ENCODE measurements around the gene IRF7. TPM values are rescaled to one million over a fixed set of nuclear protein-coding genes. Genes with fewer than 3 reads are reported as not detected.

Gene IRF7
- total RNA-seq, 4 donors from 2014 or later = 11.3 to 39.6 (median 14.2) TPM

DNA sequence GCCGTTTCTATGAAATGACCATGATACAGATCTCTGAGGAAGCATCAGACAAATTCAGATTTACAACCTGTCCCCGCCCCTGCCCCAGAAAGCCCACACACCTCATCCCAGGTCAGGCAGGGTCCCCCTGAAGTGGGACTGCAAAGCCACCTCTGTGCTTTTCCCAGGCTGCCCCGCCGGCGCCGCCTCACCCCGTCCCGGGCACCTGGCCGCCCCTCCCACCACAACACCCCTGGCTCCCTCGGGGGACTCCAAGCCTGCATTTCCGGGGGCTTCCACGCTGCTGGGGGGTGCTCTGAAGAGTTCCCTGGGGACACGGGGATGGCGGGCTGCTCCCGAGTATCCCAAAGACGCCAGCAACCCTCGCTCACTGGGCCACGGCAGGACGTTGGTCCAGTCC lies 44.5 kb upstream of the IRF7 start:
- Histone ChIP-seq H3K36me3 (peaks cover 16 to 75% (median 59%) of the 10 kb centered on the region in 4 donors), H3K4me1 (peaks cover 0 to 9% (median 3%) of the 10 kb centered on the region in 4 donors), H3K27ac (replicated peaks in 1 of 4) (no peak overlapping the region), H3K27me3 (no peaks in the 10 kb centered on the region), H3K9me3 (no peaks in the 10 kb centered on the region), H3K4me3 (no peak overlapping the region)
- intact Hi-C loops (cut with DNase I) = no loop called here
- WGBS = 89% methylated on average over 17 of the region's 19 CpGs
- no peak for DNase-seq (ENCODE audit: extremely low spot score)
- TF ChIP-seq POLR2AphosphoS5 (IDR thresholded peaks at IDR 0.05) (no peak), EP300 (IDR thresholded peaks at IDR 0.05) (no peak), POLR2A (IDR thresholded peaks at IDR 0.05; ENCODE audit: low read depth) (no peak)
- TF ChIP-seq, protein P1, sequence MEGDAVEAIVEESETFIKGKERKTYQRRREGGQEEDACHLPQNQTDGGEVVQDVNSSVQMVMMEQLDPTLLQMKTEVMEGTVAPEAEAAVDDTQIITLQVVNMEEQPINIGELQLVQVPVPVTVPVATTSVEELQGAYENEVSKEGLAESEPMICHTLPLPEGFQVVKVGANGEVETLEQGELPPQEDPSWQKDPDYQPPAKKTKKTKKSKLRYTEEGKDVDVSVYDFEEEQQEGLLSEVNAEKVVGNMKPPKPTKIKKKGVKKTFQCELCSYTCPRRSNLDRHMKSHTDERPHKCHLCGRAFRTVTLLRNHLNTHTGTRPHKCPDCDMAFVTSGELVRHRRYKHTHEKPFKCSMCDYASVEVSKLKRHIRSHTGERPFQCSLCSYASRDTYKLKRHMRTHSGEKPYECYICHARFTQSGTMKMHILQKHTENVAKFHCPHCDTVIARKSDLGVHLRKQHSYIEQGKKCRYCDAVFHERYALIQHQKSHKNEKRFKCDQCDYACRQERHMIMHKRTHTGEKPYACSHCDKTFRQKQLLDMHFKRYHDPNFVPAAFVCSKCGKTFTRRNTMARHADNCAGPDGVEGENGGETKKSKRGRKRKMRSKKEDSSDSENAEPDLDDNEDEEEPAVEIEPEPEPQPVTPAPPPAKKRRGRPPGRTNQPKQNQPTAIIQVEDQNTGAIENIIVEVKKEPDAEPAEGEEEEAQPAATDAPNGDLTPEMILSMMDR (IDR thresholded peaks at IDR 0.05) = no peak

DNA sequence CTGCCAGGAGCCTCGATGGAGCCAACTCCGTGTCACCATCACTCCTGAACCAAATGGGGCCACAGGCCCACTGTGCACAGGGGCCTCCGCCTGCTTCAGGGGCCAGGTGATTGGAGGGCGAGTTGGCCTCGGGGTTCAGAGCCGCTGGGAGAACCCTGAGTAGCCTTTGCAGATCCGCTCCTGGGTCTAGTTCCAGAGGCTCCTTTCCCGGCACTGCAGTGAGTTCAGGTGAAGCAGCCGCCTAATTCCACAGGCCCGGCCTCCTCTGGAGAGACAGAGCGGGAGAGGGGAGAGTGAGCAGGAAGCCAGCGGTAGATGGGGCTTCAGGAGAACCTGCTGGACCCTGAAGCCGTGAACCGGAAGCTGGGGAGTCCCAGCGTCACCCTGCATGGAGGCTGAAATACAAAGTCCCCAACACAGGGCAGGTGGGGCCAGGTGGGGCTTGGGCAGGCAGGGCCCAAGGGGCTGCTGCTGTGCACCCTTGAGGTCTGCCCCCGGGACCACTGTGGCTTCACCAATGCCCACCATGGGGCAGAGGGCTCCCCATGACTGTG lies 43.9 kb upstream of the IRF7 start:
- DNase-seq (ENCODE audit: extremely low spot score) = no peak

DNA sequence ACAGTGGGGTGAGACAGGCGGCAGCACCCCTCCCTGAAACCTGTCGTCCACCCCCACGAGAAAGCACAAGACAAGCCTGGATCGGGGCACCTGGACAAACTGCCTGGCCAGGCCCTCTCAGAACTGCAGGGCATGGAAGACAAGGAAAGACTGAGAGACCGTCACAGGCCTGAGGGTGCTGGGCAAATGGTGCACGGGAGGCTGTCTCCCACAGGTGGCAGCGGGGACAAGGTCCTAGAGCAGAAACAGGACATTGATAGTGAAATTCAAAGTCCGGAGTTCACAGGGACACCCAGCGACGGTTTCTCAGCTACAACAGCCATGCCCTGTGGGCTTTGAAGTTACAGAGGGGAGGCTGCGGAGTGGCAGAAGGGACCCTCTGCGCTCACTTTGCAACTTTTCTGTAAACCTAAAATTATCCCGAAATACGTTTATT lies 42.0 kb upstream of the IRF7 start:
- DNase-seq (ENCODE audit: extremely low spot score) = no peak
- Histone ChIP-seq H3K27ac (replicated peaks in 1 of 4) (no peak overlapping the region), H3K27me3 (no peaks in the 10 kb centered on the region), H3K4me3 (no peak overlapping the region), H3K4me1 (peaks cover 0 to 3% (median 0%) of the 10 kb centered on the region in 4 donors), H3K9me3 (no peaks in the 10 kb centered on the region), H3K36me3 (peaks cover 16 to 86% (median 61%) of the 10 kb centered on the region in 4 donors)
- TF ChIP-seq, protein P1 (IDR thresholded peaks at IDR 0.05) = no peak
- TF ChIP-seq EP300 (IDR thresholded peaks at IDR 0.05) (no peak), POLR2A (IDR thresholded peaks at IDR 0.05; ENCODE audit: low read depth) (no peak), POLR2AphosphoS5 (IDR thresholded peaks at IDR 0.05) (no peak)
- WGBS = 92% methylated on average over 14 of the region's 14 CpGs
- intact Hi-C loops (cut with DNase I) = no loop called here

More for the DNA sequence above, 43.9 kb upstream of the IRF7 start:
- Histone ChIP-seq H3K9me3 (no peaks in the 10 kb centered on the region), H3K27ac (replicated peaks in 1 of 4) (no peak overlapping the region), H3K27me3 (no peaks in the 10 kb centered on the region), H3K4me1 (peaks cover 0 to 6% (median 0%) of the 10 kb centered on the region in 4 donors), H3K36me3 (peaks cover 16 to 82% (median 59%) of the 10 kb centered on the region in 4 donors), H3K4me3 (no peak overlapping the region)
- WGBS = 90% methylated on average over 14 of the region's 16 CpGs
- intact Hi-C loops (cut with DNase I) = no loop called here
- no peak for TF ChIP-seq POLR2A (IDR thresholded peaks at IDR 0.05; ENCODE audit: low read depth)
- TF ChIP-seq, protein P1 (IDR thresholded peaks at IDR 0.05) = no peak
- TF ChIP-seq EP300 (IDR thresholded peaks at IDR 0.05) = no peak
- TF ChIP-seq POLR2AphosphoS5 (IDR thresholded peaks at IDR 0.05) = no peak

DNA sequence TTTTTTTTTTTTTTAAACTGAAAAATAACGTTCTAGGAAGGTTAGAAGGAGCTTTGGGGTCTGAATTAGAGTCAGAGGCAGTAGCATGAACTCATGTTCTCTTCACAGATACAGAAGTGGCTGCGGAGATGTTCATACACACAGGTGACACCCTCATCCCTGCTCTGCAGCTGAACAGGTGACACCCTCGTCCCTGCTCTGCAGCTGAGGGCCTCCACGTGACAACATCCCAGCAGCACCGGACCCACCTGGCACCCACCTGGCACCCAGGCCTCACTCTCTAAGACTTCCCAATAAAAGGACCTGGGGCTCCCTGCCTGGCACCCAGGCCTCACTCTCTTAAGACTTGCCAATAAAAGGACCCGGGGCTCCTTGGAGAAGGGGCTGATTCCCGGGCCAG lies 41.1 kb upstream of the IRF7 start:
- H3K27me3 ChIP-seq = no peaks in the 10 kb centered on the region
- no peaks in the 10 kb centered on the region for H3K9me3 ChIP-seq
- intact Hi-C loops (cut with DNase I) = no loop called here
- TF ChIP-seq, protein P1 (IDR thresholded peaks at IDR 0.05) = no peak
- no peak for TF ChIP-seq EP300 (IDR thresholded peaks at IDR 0.05)
- no peak for TF ChIP-seq POLR2AphosphoS5 (IDR thresholded peaks at IDR 0.05)
- no peak for TF ChIP-seq POLR2A (IDR thresholded peaks at IDR 0.05; ENCODE audit: low read depth)
- no peak for DNase-seq (ENCODE audit: extremely low spot score)
- H3K27ac ChIP-seq (replicated peaks in 1 of 4) = no peak overlapping the region
- no peaks in the 10 kb centered on the region for H3K4me1 ChIP-seq
- 80% methylated on average over 7 of the region's 7 CpGs for WGBS
- peaks cover 20 to 80% (median 54%) of the 10 kb centered on the region in 4 donors for H3K36me3 ChIP-seq
- H3K4me3 ChIP-seq = no peak overlapping the region

DNA sequence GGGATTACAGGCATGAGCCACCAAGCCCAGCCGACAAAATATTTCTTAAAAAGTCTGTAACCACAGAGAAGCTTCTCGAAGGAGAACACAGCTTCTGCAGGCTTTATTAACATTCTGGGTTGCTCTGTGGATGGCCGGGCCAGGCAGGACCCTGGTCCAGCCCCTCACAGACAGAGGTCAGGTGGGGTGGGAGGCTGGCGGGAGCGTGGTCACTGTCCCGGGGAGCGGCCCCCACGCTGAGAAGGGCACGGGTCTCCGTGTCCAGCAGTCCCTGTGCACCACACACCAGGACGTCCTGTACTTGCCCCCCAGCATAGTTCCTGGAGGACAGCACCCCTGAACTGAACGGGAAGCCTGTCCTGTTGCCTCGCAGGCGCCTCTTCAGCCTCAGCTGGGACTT lies 40.7 kb upstream of the IRF7 start:
- DNase-seq (ENCODE audit: extremely low spot score) = no peak
- intact Hi-C loops (cut with DNase I) = no loop called here
- H3K36me3 ChIP-seq = peaks cover 20 to 78% (median 49%) of the 10 kb centered on the region in 4 donors
- 91% methylated on average over 6 of the region's 14 CpGs for WGBS
- no peak for TF ChIP-seq POLR2AphosphoS5 (IDR thresholded peaks at IDR 0.05)
- TF ChIP-seq, protein P1 (IDR thresholded peaks at IDR 0.05) = no peak
- no peak for TF ChIP-seq POLR2A (IDR thresholded peaks at IDR 0.05; ENCODE audit: low read depth)
- no peak for TF ChIP-seq EP300 (IDR thresholded peaks at IDR 0.05)
- H3K4me1 ChIP-seq = no peaks in the 10 kb centered on the region
- H3K27ac ChIP-seq (replicated peaks in 1 of 4) = no peak overlapping the region
- no peaks in the 10 kb centered on the region for H3K27me3 ChIP-seq
- H3K9me3 ChIP-seq = no peaks in the 10 kb centered on the region
- H3K4me3 ChIP-seq = no peak overlapping the region

Data from esophagus muscularis mucosa (tissue), 4 donors.